ENCODE results near the gene XPO1.
"Not testable (repeated sequence)": the region's sequence is repeated elsewhere in the genome, so short reads cannot be mapped to it uniquely, and the experiment has no call there.

Gene XPO1

GRCh38 chr2:61465045-61465444 is 73.1 kb downstream of the XPO1 start:
- no peak for DNase-seq (ENCODE audit: low spot score)

- DNase-seq (ENCODE audit: low spot score) = no peak
These were observed 74.2 kb downstream of the XPO1 start for GRCh38 chr2:61463769-61464475.

GRCh38 chr2:61461404-61461803 is 76.8 kb downstream of the XPO1 start:
- no peak for DNase-seq (ENCODE audit: low spot score)

GRCh38 chr2:61460163-61460562 is 78.0 kb downstream of the XPO1 start:
- DNase-seq (ENCODE audit: low spot score) = peak; percentile 68

GRCh38 chr2:61456746-61457420 is 81.3 kb downstream of the XPO1 start:
- DNase-seq (ENCODE audit: low spot score) = no peak

- no peak for DNase-seq (ENCODE audit: low spot score)
These were observed 81.9 kb downstream of the XPO1 start for GRCh38 chr2:61456070-61456745.

GRCh38 chr2:61454972-61455371 is 83.2 kb downstream of the XPO1 start:
- DNase-seq (ENCODE audit: low spot score) = not testable (repeated sequence)

DNA sequence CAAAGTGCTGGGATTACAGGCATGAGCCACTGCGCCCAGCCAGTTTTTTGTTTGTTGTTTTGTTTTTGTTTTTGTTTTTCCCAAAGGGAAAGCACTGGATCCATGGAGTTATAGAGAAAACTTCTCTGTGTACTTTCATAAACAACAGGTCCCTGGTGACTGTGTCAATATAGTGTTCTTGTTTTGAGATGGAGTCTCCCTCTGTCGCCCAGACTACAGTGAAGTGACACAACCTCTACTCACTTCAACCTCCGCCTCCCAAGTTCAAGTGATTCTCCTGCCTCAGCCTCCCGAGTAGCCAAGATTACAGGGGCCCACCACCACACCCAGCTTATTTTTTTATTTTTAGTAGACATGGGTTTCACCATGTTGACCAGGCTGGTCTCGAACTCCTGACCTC is 83.8 kb downstream of the XPO1 start:
- no peak for DNase-seq (ENCODE audit: low spot score)

GRCh38 chr2:61452392-61452791 is 85.8 kb downstream of the XPO1 start:
- no peak for DNase-seq (ENCODE audit: low spot score)

DNA sequence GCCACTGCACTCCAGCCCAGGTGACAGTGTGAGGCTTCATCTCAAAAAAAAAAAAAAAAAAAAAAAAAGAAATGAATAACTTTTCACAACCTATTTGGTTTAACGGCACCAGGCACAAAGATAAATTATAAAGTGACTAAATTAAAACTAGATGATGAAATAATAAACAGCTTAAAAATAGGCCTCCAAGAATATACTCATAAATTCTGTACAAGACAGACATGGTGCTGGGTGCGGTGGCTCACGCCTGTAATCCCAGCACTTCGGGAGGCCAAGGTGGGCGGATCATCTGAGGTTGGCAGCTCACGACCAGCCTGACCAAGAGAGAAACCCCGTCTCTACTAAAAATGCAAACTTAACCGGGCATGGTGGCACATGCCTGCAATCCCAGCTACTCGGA is 87.0 kb downstream of the XPO1 start:
- DNase-seq (ENCODE audit: low spot score) = no peak

- no peak for DNase-seq (ENCODE audit: low spot score)
These were observed 88.0 kb downstream of the XPO1 start for GRCh38 chr2:61450144-61450543.

DNA sequence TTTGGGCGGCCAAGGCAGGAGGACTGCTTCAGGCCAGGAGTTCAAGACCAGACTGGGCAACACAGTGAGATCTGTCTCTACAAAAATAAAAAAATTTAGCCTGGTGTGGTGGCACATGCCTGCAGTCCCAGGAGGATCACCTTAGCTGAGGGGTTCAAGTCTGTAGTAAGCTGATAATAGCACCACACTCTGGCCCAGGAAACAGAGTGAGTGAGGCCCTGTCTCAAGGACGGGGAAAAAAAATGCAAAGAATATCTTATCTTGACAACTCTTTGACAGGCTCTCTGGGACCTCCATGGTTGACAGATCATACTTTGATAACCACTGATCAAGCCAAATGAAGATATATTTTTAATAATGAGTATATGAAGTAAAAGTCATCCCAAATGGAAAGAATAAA is 89.9 kb downstream of the XPO1 start:
- DNase-seq (ENCODE audit: low spot score) = no peak

- DNase-seq (ENCODE audit: low spot score) = not testable (repeated sequence)
These were observed 91.2 kb downstream of the XPO1 start for GRCh38 chr2:61446971-61447370.

- no peak for DNase-seq (ENCODE audit: low spot score)
These were observed 94.7 kb downstream of the XPO1 start for GRCh38 chr2:61443342-61444041.

DNA sequence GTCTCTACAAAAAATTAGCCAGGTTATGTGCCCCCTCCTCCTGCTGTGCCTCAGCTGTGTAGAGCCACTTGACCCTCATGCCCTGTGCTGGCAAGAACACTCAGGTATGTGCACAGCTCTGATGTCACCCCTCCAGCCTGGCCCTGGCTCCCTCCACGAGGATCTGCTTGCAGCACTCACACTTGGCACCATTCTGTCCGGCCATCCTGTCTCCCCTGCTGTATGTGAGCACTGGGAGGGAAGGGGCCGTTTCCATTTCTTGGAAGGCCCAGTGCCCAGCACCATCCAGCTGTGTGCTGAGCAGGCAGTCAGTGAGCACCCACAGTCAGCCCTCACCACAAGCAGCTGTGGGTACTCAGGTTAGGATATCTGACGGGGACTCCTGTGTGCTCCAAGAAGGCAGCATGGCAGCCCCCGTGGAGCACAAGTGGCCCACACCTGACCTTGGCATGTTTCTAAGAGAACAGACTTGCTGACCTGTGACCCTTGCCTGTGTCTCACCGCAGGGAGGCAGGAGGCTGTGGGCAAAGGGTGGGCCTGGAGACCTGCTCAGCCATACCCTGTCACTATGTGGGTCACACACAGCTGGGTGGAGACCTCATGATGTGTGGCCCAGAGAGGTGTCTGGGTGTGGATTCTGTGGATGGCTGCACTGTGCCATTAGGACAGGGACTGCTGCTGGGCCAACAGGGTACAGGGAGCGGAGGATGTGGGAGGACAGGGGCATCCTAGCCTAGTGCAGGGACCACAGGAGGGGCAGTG is 98.7 kb downstream of the XPO1 start:
- no peak for DNase-seq (ENCODE audit: low spot score)

GRCh38 chr2:61438670-61439069 is 99.5 kb downstream of the XPO1 start:
- no peak for DNase-seq (ENCODE audit: low spot score)

GRCh38 chr2:61437170-61437569 is 101.0 kb downstream of the XPO1 start:
- DNase-seq (ENCODE audit: low spot score) = no peak

DNA sequence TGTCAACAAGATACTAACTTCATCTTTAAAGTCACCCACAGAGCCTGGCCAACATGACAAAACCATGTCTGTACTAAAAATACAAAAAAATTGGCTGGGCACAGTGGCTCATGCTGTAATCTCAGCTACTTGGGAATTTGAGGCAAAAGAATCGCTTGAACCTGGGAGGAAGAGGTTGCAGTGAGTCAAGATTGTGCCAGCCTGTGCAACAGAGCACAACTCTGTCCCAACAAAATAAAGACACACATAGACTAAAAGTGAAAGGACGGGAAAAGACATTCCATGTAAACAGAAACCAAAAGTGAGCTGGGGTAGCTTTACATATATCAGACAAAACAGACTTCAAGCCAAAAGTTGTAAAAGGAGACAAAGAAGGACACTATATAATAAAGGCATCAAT is 102.1 kb downstream of the XPO1 start:
- no peak for DNase-seq (ENCODE audit: low spot score)

DNA sequence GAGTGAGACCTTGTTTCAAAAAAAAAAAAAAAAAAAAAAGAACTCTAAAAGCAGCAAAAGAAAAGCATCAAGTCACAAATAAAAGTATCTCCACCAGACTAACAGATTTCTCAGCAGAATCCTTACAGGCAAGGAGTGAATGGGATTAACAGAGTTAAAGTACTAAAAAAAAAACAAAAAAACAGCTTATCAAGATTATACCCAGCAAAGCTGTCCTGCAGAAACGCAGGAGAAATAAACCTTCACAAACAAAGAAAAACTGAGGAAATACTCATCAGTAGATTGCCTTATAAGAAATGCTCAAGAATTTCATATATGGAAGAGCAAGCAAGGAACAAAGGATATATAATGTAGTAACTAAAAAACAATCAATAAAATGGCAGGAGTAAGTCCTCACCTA is 102.9 kb downstream of the XPO1 start:
- no peak for DNase-seq (ENCODE audit: low spot score)

- no peak for DNase-seq (ENCODE audit: low spot score)
These were observed 103.8 kb downstream of the XPO1 start for GRCh38 chr2:61434314-61434713.

- DNase-seq (ENCODE audit: low spot score) = no peak
These were observed 104.5 kb downstream of the XPO1 start for GRCh38 chr2:61433606-61434005.

GRCh38 chr2:61432990-61433389 is 105.2 kb downstream of the XPO1 start:
- DNase-seq (ENCODE audit: low spot score) = no peak

Data from AG20443 (cell line).